Stimulated activated naive CD4-positive, alpha-beta T cell treated with Interleukin-2 at 50 U/mL for 16 hours (primary cell): Measurements from ENCODE around the gene GRK1.

ENCODE experiments used
- DNase-seq: peaks from one replicate; lab custom pipeline; 2025; lab: John Stamatoyannopoulos, UW

The GRK1 gene

DNA sequence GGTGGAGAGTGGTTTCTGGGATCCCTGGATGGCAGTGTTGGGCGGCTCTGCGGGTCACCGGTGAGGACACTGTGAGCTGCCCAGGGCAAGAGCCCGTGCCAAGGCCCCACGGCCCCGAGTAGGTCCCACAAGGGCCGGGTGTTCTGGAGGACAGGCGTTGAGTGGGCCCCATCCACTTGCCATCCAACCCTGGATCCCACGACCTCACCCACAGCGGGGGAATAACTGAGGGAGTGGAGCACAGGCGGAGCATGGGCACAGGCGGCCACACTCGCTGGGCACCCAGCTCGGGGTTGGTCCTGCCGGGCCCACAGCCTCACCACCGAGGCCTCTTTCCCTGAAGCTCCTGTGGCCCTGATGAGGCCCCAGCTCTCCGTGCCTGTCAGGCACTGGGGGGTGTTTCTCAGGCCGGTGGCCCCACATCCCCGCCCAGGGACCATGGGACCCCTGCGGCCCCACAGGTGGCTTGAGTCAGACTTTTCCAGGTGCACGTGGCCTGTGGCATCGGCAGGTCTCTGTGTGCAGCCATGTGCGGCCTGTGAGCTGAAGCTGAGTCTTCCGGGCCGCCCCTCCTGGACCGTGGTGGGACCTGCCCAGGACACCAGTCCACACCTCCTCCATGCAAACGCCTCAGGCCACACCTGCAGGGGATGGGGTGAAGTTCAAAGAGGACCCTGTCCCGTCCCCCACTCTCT, 108.6 kb downstream of the GRK1 start:
- DNase-seq, result no peak

- no peak for DNase-seq
Measured at GRCh38 chr13:113776231-113777125, 109.5 kb downstream of the GRK1 start.

DNA sequence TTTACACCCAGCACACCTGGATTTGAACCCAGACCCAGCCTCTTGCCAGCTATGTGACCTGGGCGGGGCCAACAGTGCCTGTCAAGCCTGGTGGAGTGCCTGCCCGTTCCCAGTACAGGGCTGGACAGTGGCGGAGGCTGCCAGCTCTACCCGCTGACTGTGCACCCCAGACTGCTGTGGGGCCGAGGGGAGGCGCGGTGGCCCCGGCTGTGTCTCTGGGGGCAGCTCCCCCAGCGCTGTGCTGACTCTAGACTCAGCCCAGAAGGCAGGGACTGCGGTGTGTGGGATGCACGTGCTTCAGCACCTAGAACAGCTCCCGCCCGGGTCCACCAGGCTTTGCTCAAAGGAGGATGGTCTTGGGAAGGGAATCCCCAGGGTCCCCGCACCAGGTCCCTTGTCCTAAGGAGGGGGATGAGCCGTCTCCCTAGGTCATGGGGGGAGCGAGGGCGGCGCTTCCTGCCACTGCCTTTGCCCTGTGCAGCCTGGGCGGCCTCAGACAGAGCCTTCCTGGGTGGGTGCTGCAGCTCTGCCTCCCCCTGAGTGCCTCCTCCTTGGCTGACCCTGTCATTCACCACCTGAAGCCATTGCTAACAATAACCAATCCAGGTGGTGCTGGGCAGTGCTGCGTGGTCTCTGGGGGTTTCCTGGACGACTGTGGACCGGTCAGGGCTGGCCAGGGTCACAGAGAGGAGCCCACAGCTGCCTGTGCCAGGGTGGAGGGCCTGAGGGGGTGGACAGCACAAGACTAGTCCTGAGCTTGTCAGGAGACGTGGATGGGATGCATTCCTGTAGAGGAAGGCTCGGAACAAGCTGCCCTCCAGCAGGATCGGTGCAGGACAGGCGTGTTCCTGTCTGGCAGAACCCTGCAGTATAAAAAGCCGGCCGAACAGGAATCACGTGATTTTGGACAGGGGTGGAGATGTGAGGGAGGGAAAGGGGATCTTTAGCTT, 110.6 kb downstream of the GRK1 start:
- no peak for DNase-seq

DNA sequence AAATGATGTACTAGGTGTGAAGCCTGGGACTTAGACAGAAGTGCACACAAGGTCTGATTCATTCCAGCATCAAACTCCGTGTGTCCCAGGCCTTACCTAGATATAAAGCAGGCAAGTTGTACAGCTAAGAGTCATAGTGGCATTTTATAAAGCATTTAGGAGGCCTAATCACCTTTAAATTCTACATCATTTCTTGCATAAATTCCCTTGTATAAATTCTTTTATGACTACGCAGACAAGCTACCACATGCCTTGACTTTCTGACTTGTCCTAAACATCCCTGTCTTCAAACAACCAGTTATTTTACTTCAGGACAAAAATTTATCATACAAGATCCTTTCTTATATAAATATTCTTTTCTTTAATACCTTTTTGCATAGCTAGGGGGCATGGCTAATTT, 114.6 kb downstream of the GRK1 start:
- no peak for DNase-seq

GRCh38 chr13:113782472-113782871, 115.5 kb downstream of the GRK1 start:
- DNase-seq, result no peak

GRCh38 chr13:113783200-113783881, 116.3 kb downstream of the GRK1 start:
- no peak for DNase-seq

DNA sequence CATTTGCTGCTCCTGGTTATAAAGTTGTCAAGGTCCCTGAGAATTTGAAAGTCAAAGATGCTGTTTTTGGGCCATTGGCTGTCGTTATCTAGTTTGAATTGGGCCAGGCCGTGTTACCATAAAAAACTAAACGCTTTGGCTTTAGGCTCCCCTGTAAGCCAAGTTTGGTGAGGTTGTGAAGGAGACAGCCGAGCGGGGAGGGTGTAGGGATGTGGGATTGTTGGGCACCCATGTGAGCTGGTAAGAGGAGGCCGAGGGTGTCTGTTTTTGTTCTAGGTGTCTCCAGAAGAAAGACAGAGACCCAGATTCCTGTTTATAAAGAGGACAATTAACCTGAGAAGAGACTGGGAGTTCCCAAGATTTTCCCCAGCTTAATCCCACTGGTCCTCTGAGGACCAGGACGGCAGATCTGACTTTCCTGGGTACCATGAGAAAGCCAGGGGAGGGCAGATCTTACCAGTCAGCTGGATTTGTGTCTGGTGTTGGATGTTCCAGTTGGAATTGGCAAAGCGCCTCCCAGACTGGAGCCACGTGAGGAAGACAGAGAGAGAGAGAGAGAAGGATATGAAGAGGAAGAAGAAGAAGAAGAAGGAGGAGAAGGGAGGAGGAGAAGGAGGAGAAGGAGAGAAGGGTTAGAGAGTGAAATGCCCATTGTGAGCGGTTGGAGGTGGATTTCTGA, 117.1 kb downstream of the GRK1 start:
- no peak for DNase-seq

DNA sequence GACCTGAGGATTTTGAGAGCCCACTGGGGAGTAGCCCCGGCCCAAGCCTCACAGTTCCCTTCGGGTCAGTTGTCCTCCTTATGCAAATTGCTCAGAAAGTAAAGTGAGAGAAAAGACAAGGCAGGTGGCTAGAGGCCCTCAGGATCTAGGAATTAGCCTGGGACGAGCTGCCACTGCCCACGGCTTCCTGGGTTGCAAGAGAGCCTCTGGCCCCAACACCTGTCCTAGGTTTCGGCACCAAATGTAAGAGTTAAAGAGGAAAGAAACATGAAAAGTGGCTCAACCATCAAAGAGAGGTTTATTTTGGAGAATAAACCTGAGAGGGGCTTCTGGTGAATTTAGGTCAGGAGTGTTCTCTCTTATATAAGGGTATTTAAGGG, 117.6 kb downstream of the GRK1 start:
- no peak for DNase-seq

GRCh38 chr13:113785051-113786010, 118.3 kb downstream of the GRK1 start:
- no peak for DNase-seq

- DNase-seq, result no peak
Measured at GRCh38 chr13:113786262-113786841, 119.3 kb downstream of the GRK1 start.
